Measurements from ENCODE around the gene DOCK1.

Gene DOCK1

GRCh38 chr10:127094984-127095383 is 189.8 kb downstream of the DOCK1 start:
- no peak for TF ChIP-seq CTCF (IDR thresholded peaks at IDR 0.05; ENCODE audit: extremely low read depth, missing control alignments)
- DNase-seq (ENCODE audit: low spot score), result no peak

GRCh38 chr10:127100983-127101615 is 195.9 kb downstream of the DOCK1 start:
- TF ChIP-seq CTCF (IDR thresholded peaks at IDR 0.05; ENCODE audit: extremely low read depth, missing control alignments), result no peak
- no peak for DNase-seq (ENCODE audit: low spot score)

GRCh38 chr10:127102176-127102575 is 196.9 kb downstream of the DOCK1 start:
- DNase-seq (ENCODE audit: low spot score), result no peak
- no peak for TF ChIP-seq CTCF (IDR thresholded peaks at IDR 0.05; ENCODE audit: extremely low read depth, missing control alignments)

- no peak for TF ChIP-seq CTCF (IDR thresholded peaks at IDR 0.05; ENCODE audit: extremely low read depth, missing control alignments)
These were observed 209.9 kb downstream of the DOCK1 start for GRCh38 chr10:127115100-127115499.

GRCh38 chr10:127117125-127117524 is 211.9 kb downstream of the DOCK1 start:
- DNase-seq (ENCODE audit: low spot score), result no peak
- no peak for TF ChIP-seq CTCF (IDR thresholded peaks at IDR 0.05; ENCODE audit: extremely low read depth, missing control alignments)

More at GRCh38 chr10:127115100-127115499, 209.9 kb downstream of the DOCK1 start:
- DNase-seq (ENCODE audit: low spot score), result no peak

- TF ChIP-seq CTCF (IDR thresholded peaks at IDR 0.05; ENCODE audit: extremely low read depth, missing control alignments), result no peak
- no peak for DNase-seq (ENCODE audit: low spot score)
These were observed 212.8 kb downstream of the DOCK1 start for GRCh38 chr10:127118034-127118433.

GRCh38 chr10:127119936-127120335 is 214.7 kb downstream of the DOCK1 start:
- TF ChIP-seq CTCF (IDR thresholded peaks at IDR 0.05; ENCODE audit: extremely low read depth, missing control alignments), result no peak

More at GRCh38 chr10:127119936-127120335, 214.7 kb downstream of the DOCK1 start:
- no peak for DNase-seq (ENCODE audit: low spot score)
